Endodermal cell (in vitro differentiated cells): ENCODE results near the gene CYSRT1. TPM values are rescaled to one million over a fixed set of nuclear protein-coding genes. Genes with fewer than 3 reads are reported as not detected.
A peak's percentile ranks its signal among the peaks of the same experiment; 100 is the strongest.

ENCODE experiments used
- DNase-seq: peaks from one replicate; pipeline ENCODE4 v3.0.0-alpha.2; 2017
- H3K27ac ChIP-seq: 2 replicates; pipeline ENCODE4 v1.5.1; 2013; ENCODE audit warnings: mild to moderate bottlenecking, low read depth, low read length, moderate library complexity
- H3K27me3 ChIP-seq: 2 replicates; pipeline ENCODE4 v1.6.1; 2013; ENCODE audit warnings: mild to moderate bottlenecking, low read length, moderate library complexity; ENCODE audit not compliant: insufficient read depth, control insufficient read depth, poor library complexity, severe bottlenecking
- H3K36me3 ChIP-seq: 2 replicates; pipeline ENCODE4 v1.7.0; 2013; ENCODE audit warnings: mild to moderate bottlenecking, low read length, moderate library complexity; ENCODE audit not compliant: control insufficient read depth, insufficient read depth
- H3K4me1 ChIP-seq: one replicate; pipeline ENCODE4 v1.7.0; 2013; ENCODE audit warnings: low read length; ENCODE audit not compliant: control insufficient read depth, insufficient read depth
- H3K4me3 ChIP-seq: 2 replicates; pipeline ENCODE4 v1.5.1; 2013; ENCODE audit warnings: mild to moderate bottlenecking, low read length, moderate library complexity
- H3K9ac ChIP-seq: 2 replicates; pipeline ENCODE4 v1.6.1; 2013; ENCODE audit warnings: mild to moderate bottlenecking, low read length, moderate library complexity; ENCODE audit not compliant: poor library complexity, severe bottlenecking; ENCODE audit errors: extremely low read depth
- H3K9me3 ChIP-seq: 2 replicates; pipeline ENCODE4 v1.6.1; 2013; ENCODE audit warnings: mild to moderate bottlenecking, low read length, moderate library complexity; ENCODE audit not compliant: control insufficient read depth
- H3K27ac Mint-ChIP-seq: 2 replicates; pipeline ENCODE4 v1.8.0; 2020; ENCODE audit warnings: mixed read lengths
- H3K27me3 Mint-ChIP-seq: 2 replicates; pipeline ENCODE4 v1.8.0; 2021; ENCODE audit warnings: mild to moderate bottlenecking, mixed read lengths; ENCODE audit not compliant: insufficient read depth
- H3K36me3 Mint-ChIP-seq: 2 replicates; pipeline ENCODE4 v1.8.0; 2020; ENCODE audit warnings: low read depth, mixed read lengths
- H3K4me1 Mint-ChIP-seq: 2 replicates; pipeline ENCODE4 v1.8.0; 2020; ENCODE audit warnings: mixed read lengths
- H3K4me3 Mint-ChIP-seq: 2 replicates; pipeline ENCODE4 v1.8.0; 2020; ENCODE audit warnings: mild to moderate bottlenecking, moderate library complexity, mixed read lengths
- H3K9me3 Mint-ChIP-seq: 2 replicates; pipeline ENCODE4 v1.8.0; 2020; ENCODE audit warnings: mild to moderate bottlenecking, mixed read lengths
- CTCF ChIP-seq: fragments of 200-600 bp; sonication (generic); conservative IDR thresholded peaks from 2 replicates; pipeline ENCODE4 v1.5.0; 2021; ENCODE audit warnings: antibody characterized with exemption, mild to moderate bottlenecking
- WGBS, 2 experiments: methylation state at CpG; one replicate each; pipeline versions ENCODE4 v1.1.5 to v1.1.7; 2013; ENCODE audit warnings: missing lambda C conversion rate in 2 of 2, mixed read lengths in 1 of 2; ENCODE audit not compliant: insufficient coverage in 1 of 2, insufficient read length in 1 of 2; 5-methylcytosine and 5-hydroxymethylcytosine counted together
- total RNA-seq, 2 donors: library from RNA; stranded (reverse); fragmentation: NEBNext Ultra II Directional in 1 of 2; extraction: Animal tissue kit (Norgen Biotek cat#: 25700) in 1 of 2; gene quantifications; 2 replicates in 1 of 2; 3 replicates in 1 of 2; pipeline ENCODE4 v1.2.1, GENCODE V29; 2021

Gene CYSRT1
- total RNA-seq, 2 donors from 2014 or later: 1.4 to 1.8 TPM

- H3K27ac ChIP-seq: peak overlapping the region; percentile 87
- DNase-seq: no peak
- peaks cover 27% of the 10 kb centered on the region for H3K36me3 ChIP-seq
- peak; percentile 31 for TF ChIP-seq CTCF
- H3K27me3 Mint-ChIP-seq: no peaks in the 10 kb centered on the region
- no peaks in the 10 kb centered on the region for H3K9me3 Mint-ChIP-seq
- H3K27me3 ChIP-seq: no peaks in the 10 kb centered on the region
- H3K4me3 ChIP-seq: peak overlapping the region; percentile 86
- H3K9me3 ChIP-seq: no peaks in the 10 kb centered on the region
- H3K27ac Mint-ChIP-seq: no peak overlapping the region
- peaks cover 34% of the 10 kb centered on the region for H3K4me1 ChIP-seq
- H3K9ac ChIP-seq: peak overlapping the region; percentile 83
- 0% methylated on average over 6 to 58 of the region's 58 CpGs for WGBS, 2 experiments
- H3K36me3 Mint-ChIP-seq: peaks cover 19% of the 10 kb centered on the region
- peak overlapping the region; percentile 85 for H3K4me3 Mint-ChIP-seq
- peaks cover 42% of the 10 kb centered on the region for H3K4me1 Mint-ChIP-seq
Observed at GRCh38 chr9:137240318-137240840, 15.4 kb downstream of the CYSRT1 start.

GRCh38 chr9:137240841-137241489, 16.0 kb downstream of the CYSRT1 start, which contains the start of gene TUBB4B:
Gene TUBB4B, plus strand, starts transcription at chr9:137241287. Its CDS starts 74 bp downstream, at chr9:137241361.
- peaks cover 44% of the 10 kb centered on the region for H3K4me1 Mint-ChIP-seq
- H3K9me3 ChIP-seq: no peaks in the 10 kb centered on the region
- peak; percentile 99 for DNase-seq
- H3K4me3 Mint-ChIP-seq: peak within 1 kb of the TSS; percentile 85
- H3K9ac ChIP-seq: peak within 1 kb of the TSS; percentile 92
- peaks cover 34% of the 10 kb centered on the region for H3K4me1 ChIP-seq
- H3K27ac Mint-ChIP-seq: peak within 1 kb of the TSS; percentile 91
- H3K36me3 Mint-ChIP-seq: peaks cover 19% of the 10 kb centered on the region
- no peaks in the 10 kb centered on the region for H3K27me3 ChIP-seq
- 0% methylated on average over 26 to 67 of the region's 67 CpGs for WGBS, 2 experiments
- H3K4me3 ChIP-seq: peak within 1 kb of the TSS; percentile 92
- no peak for TF ChIP-seq CTCF
- peak within 1 kb of the TSS; percentile 87 for H3K27ac ChIP-seq
- no peaks in the 10 kb centered on the region for H3K27me3 Mint-ChIP-seq
- H3K9me3 Mint-ChIP-seq: no peaks in the 10 kb centered on the region
- peaks cover 27% of the 10 kb centered on the region for H3K36me3 ChIP-seq

GRCh38 chr9:137241490-137242268, 16.7 kb downstream of the CYSRT1 start:
- Mint-ChIP-seq H3K4me3 (peak overlapping the region; percentile 85), H3K27ac (peak overlapping the region; percentile 85), H3K4me1 (peaks cover 44% of the 10 kb centered on the region), H3K27me3 (no peaks in the 10 kb centered on the region), H3K9me3 (no peaks in the 10 kb centered on the region), H3K36me3 (peaks cover 19% of the 10 kb centered on the region)
- Histone ChIP-seq H3K4me3 (peak overlapping the region; percentile 92), H3K27ac (no peak overlapping the region), H3K4me1 (peaks cover 34% of the 10 kb centered on the region), H3K27me3 (no peaks in the 10 kb centered on the region), H3K9ac (peak overlapping the region; percentile 92), H3K9me3 (no peaks in the 10 kb centered on the region), H3K36me3 (peaks cover 27% of the 10 kb centered on the region)
- no peak for TF ChIP-seq CTCF
- peak; percentile 68 for DNase-seq
- 0 to 1% methylated on average over 25 to 83 of the region's 83 CpGs for WGBS, 2 experiments
